SK-N-SH (cell line): ENCODE results near the gene FZR1. TPM values are rescaled to one million over a fixed set of nuclear protein-coding genes. Genes with fewer than 3 reads are reported as not detected.
A peak's percentile ranks its signal among the peaks of the same experiment; 100 is the strongest.
"Not testable (repeated sequence)": the region's sequence is repeated elsewhere in the genome, so short reads cannot be mapped to it uniquely, and the experiment has no call there.

Experiments used
- CTCF ChIA-PET: fragments of 300-600, 350-600 bp; formaldehyde crosslinking; extraction: SDS; loops from one replicate; lab custom pipeline; 2021; lab: Yijun Ruan, JAX
- POLR2A ChIA-PET: fragments of 350-600 bp; sonication (Branson Sonifier 250); formaldehyde crosslinking; extraction: SDS; loops from one replicate; lab custom pipeline; 2020; ENCODE audit warnings: antibody characterized with exemption, inconsistent platforms; lab: Yijun Ruan, JAX
- DNase-seq: peaks from one replicate; pipeline ENCODE4 v3.0.0; 2012
- H2AFZ ChIP-seq: fragments of 200-600 bp; sonication (generic); 2 replicates; pipeline ENCODE4 v1.8.1; 2016; ENCODE audit warnings: antibody characterized with exemption, mild to moderate bottlenecking, low read depth
- H3F3A ChIP-seq: fragments of 200-600 bp; sonication (generic); replicated peaks from 2 replicates; pipeline ENCODE3; 2016; ENCODE audit warnings: antibody characterized with exemption, mild to moderate bottlenecking; ENCODE audit not compliant: insufficient read depth
- H3K27ac ChIP-seq, 2 experiments: fragments of 200-500 bp in 1 of 2; fragments of 200-600 bp in 1 of 2; sonication (Bioruptor generic) in 1 of 2; sonication (generic), shearing (Covaris generic) in 1 of 2; 2 replicates each; pipeline versions ENCODE4 v1.5.1 to v1.6.1; 2014 to 2016; ENCODE audit warnings: low read depth in 2 of 2, inconsistent platforms in 1 of 2, low read length in 1 of 2, mild to moderate bottlenecking in 1 of 2, mixed read lengths in 1 of 2
- H3K27me3 ChIP-seq: fragments of 200-600 bp; sonication (generic), shearing (Covaris generic); 2 replicates; pipeline ENCODE4 v1.6.1; 2016; ENCODE audit warnings: mixed run types; ENCODE audit not compliant: insufficient read depth
- H3K36me3 ChIP-seq, 2 experiments: fragments of 200-500 bp in 1 of 2; fragments of 200-600 bp in 1 of 2; sonication (Bioruptor generic) in 1 of 2; sonication (generic) in 1 of 2; replicated peaks in 1 of 2; 2 replicates each; pipeline versions ENCODE3 to v1.5.1; 2014 to 2016; ENCODE audit warnings: low read length in 1 of 2, mild to moderate bottlenecking in 1 of 2; ENCODE audit not compliant: insufficient read depth in 2 of 2, control insufficient read depth in 1 of 2
- H3K4me1 ChIP-seq, 2 experiments: fragments of 200-500 bp in 1 of 2; fragments of 200-600 bp in 1 of 2; sonication (Bioruptor generic) in 1 of 2; sonication (generic), shearing (Covaris generic) in 1 of 2; 2 replicates each; pipeline versions ENCODE4 v1.5.1 to v1.6.1; 2014 to 2016; ENCODE audit warnings: low read depth in 1 of 2, low read length in 1 of 2, mixed run types in 1 of 2; ENCODE audit not compliant: insufficient read depth in 2 of 2, control insufficient read depth in 1 of 2
- H3K4me2 ChIP-seq: fragments of 200-600 bp; sonication (generic), shearing (Covaris generic); 2 replicates; pipeline ENCODE4 v1.6.1; 2017; ENCODE audit warnings: mixed run types
- H3K4me3 ChIP-seq, 2 experiments: fragments of 200-500 bp in 1 of 2; fragments of 200-600 bp in 1 of 2; sonication (Bioruptor generic) in 1 of 2; sonication (generic), shearing (Covaris generic) in 1 of 2; 2 replicates each; pipeline versions ENCODE4 v1.5.1 to v1.8.1; 2014 to 2016; ENCODE audit warnings: low read depth in 2 of 2, inconsistent platforms in 1 of 2, low read length in 1 of 2, mild to moderate bottlenecking in 1 of 2, mixed read lengths in 1 of 2, moderate library complexity in 1 of 2
- H3K79me2 ChIP-seq: fragments of 200-600 bp; sonication (generic); 2 replicates; pipeline ENCODE4 v1.8.1; 2017; ENCODE audit warnings: mild to moderate bottlenecking; ENCODE audit not compliant: insufficient read depth
- H3K9ac ChIP-seq: fragments of 200-600 bp; sonication (generic); 2 replicates; pipeline ENCODE4 v1.6.1; 2017; ENCODE audit warnings: mixed run types
- H3K9me2 ChIP-seq: fragments of 200-600 bp; sonication (generic); 2 replicates; pipeline ENCODE4 v1.6.1; 2017; ENCODE audit warnings: mixed run types
- H3K9me3 ChIP-seq: fragments of 200-600 bp; sonication (generic); 2 replicates; pipeline ENCODE4 v1.6.1; 2017; ENCODE audit warnings: mixed run types, mild to moderate bottlenecking, moderate library complexity
- H4K20me1 ChIP-seq: fragments of 200-600 bp; sonication (generic); 2 replicates; pipeline ENCODE4 v1.6.1; 2017; ENCODE audit warnings: mild to moderate bottlenecking, mixed run types; ENCODE audit not compliant: insufficient read depth
- FOSL2 ChIP-seq: IDR thresholded peaks from 2 replicates; pipeline ENCODE4 v1.4.0; 2012; ENCODE audit warnings: low read depth, mild to moderate bottlenecking, moderate library complexity, borderline replicate concordance
- GATA2 ChIP-seq: sonication (generic); formaldehyde crosslinking; IDR thresholded peaks from 2 replicates; pipeline ENCODE4 v1.5.0; 2020; ENCODE audit warnings: mild to moderate bottlenecking, missing genetic modification reagents
- IRF3 ChIP-seq: fragments of 150-350 bp; IDR thresholded peaks from 2 replicates; pipeline ENCODE4 v1.6.1; 2016; ENCODE audit warnings: mild to moderate bottlenecking, low read depth, low read length
- JUND ChIP-seq: IDR thresholded peaks from 2 replicates; pipeline ENCODE4 v1.4.0; 2012
- RCOR1 ChIP-seq: fragments of 150-350 bp; IDR thresholded peaks from 2 replicates; pipeline ENCODE4 v1.6.1; 2017; ENCODE audit warnings: antibody characterized with exemption, low read length
- TAF1 ChIP-seq: IDR thresholded peaks from 2 replicates; pipeline ENCODE4 v1.6.1; 2012; ENCODE audit warnings: low read depth, mild to moderate bottlenecking, low read length, moderate library complexity, borderline replicate concordance
- YY1 ChIP-seq: IDR thresholded peaks from 2 replicates; pipeline ENCODE4 v1.4.0; 2012; ENCODE audit warnings: low read depth, mild to moderate bottlenecking
- WGBS: methylation state at CpG from one replicate; pipeline ENCODE4 v1.1.6; 2017; ENCODE audit warnings: low lambda C conversion rate; 5-methylcytosine and 5-hydroxymethylcytosine counted together
- polyA plus RNA-seq, 3 experiments: library from polyadenylated mRNA; depleted of rRNA; stranded (reverse); fragments of >200 nt; gene quantifications; 2 replicates each; pipeline ENCODE4 v1.2.3, GENCODE V29; 2012
- TF ChIP-seq, protein P1 (sequence below): IDR thresholded peaks from 2 replicates; pipeline ENCODE4; 2012

The FZR1 gene
- polyA plus RNA-seq, 1 of the 3 experiments (the other 2 are of a cell fraction), result 36.3 TPM

- Histone ChIP-seq H3K9me2 (no peaks in the 10 kb centered on the region), H3K4me3 (peak overlapping the region; percentile 69 to 71), H3K4me1 (peaks cover 11% of the 10 kb centered on the region in 2 experiments; a peak in 2 of 4 replicates), H3K36me3 (peaks cover 0 to 7% of the 10 kb centered on the region in 2 experiments), H3K9ac (peak overlapping the region; percentile 87), H3K27me3 (no peaks in the 10 kb centered on the region), H3K9me3 (no peaks in the 10 kb centered on the region), H3K27ac (peak overlapping the region in 1 of 2 experiments; percentile 16; a peak in 2 of 4 replicates), H3K79me2 (peaks cover 64% of the 10 kb centered on the region), H2AFZ (no peak overlapping the region), H4K20me1 (peaks cover 49% of the 10 kb centered on the region), H3K4me2 (peak overlapping the region; percentile 93), H3F3A (peaks cover 16% of the 10 kb centered on the region)
- TF ChIP-seq, protein P1, sequence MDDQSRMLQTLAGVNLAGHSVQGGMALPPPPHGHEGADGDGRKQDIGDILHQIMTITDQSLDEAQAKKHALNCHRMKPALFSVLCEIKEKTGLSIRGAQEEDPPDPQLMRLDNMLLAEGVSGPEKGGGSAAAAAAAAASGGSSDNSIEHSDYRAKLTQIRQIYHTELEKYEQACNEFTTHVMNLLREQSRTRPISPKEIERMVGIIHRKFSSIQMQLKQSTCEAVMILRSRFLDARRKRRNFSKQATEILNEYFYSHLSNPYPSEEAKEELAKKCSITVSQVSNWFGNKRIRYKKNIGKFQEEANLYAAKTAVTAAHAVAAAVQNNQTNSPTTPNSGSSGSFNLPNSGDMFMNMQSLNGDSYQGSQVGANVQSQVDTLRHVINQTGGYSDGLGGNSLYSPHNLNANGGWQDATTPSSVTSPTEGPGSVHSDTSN, result no peak
- TF ChIP-seq IRF3 (no peak), TAF1 (no peak), FOSL2 (no peak), GATA2 (no peak), RCOR1 (no peak), YY1 (no peak), JUND (no peak)
- POLR2A ChIA-PET, result interaction anchor here (1.4 kb wide), 1 partner anchor 12 kb away, joined by 3 read pairs; no protein-coding TSS in a partner anchor
- CTCF ChIA-PET, result interaction anchor here (1.7 kb wide), 1 partner anchor 32 kb away, joined by 3 read pairs; the partner anchor contains the start of gene TEKTIP1
- DNase-seq, result peak; percentile 55
- WGBS, result 25% methylated on average over 13 of the region's 31 CpGs
These were observed 1.4 kb downstream of the FZR1 start for GRCh38 chr19:3507371-3508120.

- WGBS, result 97% methylated on average over 18 of the region's 18 CpGs
- CTCF ChIA-PET, H3K9me3 ChIP-seq, H3K9me2 ChIP-seq, H3K27me3 ChIP-seq, H3K9ac ChIP-seq, H3K27ac ChIP-seq, POLR2A ChIA-PET, H3K36me3 ChIP-seq, H2AFZ ChIP-seq, H3K4me3 ChIP-seq: not testable (repeated sequence)
- peak; percentile 64 for DNase-seq
- Histone ChIP-seq H3K4me1 (peaks cover 11% of the 10 kb centered on the region in 2 experiments; a peak in 2 of 4 replicates), H3F3A (peaks cover 16% of the 10 kb centered on the region), H3K79me2 (peaks cover 71% of the 10 kb centered on the region), H4K20me1 (peaks cover 56% of the 10 kb centered on the region), H3K4me2 (peak overlapping the region; percentile 7; the same call in 1 of the 2 replicates)
These were observed 2.1 kb downstream of the FZR1 start for GRCh38 chr19:3508121-3508661.
